Lower leg skin (tissue), 3 donors: ENCODE data around the gene DLGAP1.

Source experiments
- POLR2A ChIP-seq, 2 donors: fragments of 450-650 bp; IDR thresholded peaks; one replicate each; pipeline ENCODE4 v1.6.1; 2016 to 2017; ENCODE audit warnings: antibody characterized with exemption in 2 of 2, mild to moderate bottlenecking in 1 of 2, moderate library complexity in 1 of 2
- TF ChIP-seq, protein P1 (sequence below), 3 donors: fragments of 450-650 bp; IDR thresholded peaks; one replicate each; pipeline ENCODE4 v1.5.1; 2016; ENCODE audit warnings: antibody characterized with exemption in 3 of 3, mild to moderate bottlenecking in 3 of 3, moderate library complexity in 2 of 3

DNA sequence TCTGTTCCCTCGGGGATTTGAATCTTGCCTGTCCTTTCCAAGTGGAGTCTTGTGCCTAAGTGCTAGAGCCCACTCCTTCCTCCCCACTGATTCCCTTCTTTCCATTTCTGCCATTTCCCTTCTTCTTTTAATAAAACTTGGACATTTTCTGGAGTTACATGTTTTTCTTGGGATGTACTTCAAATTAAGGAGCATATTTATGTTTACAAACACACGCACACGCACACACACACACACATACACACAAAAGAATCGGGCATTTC is 850.9 kb downstream of the DLGAP1 start:
- no peak for TF ChIP-seq POLR2A (IDR thresholded peaks at IDR 0.05)
- TF ChIP-seq, protein P1, sequence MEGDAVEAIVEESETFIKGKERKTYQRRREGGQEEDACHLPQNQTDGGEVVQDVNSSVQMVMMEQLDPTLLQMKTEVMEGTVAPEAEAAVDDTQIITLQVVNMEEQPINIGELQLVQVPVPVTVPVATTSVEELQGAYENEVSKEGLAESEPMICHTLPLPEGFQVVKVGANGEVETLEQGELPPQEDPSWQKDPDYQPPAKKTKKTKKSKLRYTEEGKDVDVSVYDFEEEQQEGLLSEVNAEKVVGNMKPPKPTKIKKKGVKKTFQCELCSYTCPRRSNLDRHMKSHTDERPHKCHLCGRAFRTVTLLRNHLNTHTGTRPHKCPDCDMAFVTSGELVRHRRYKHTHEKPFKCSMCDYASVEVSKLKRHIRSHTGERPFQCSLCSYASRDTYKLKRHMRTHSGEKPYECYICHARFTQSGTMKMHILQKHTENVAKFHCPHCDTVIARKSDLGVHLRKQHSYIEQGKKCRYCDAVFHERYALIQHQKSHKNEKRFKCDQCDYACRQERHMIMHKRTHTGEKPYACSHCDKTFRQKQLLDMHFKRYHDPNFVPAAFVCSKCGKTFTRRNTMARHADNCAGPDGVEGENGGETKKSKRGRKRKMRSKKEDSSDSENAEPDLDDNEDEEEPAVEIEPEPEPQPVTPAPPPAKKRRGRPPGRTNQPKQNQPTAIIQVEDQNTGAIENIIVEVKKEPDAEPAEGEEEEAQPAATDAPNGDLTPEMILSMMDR (IDR thresholded peaks at IDR 0.05): no peak
